Esophagus muscularis mucosa (tissue), 4 donors: Measurements from ENCODE around the gene MCF2L.

ENCODE experiments used
- CTCF ChIP-seq, 3 experiments: fragments of 200-600 bp in 2 of 3; fragments of 450-650 bp in 1 of 3; sonication (generic) in 2 of 3; IDR thresholded peaks; one replicate each; pipeline ENCODE4 v1.5.1; 2017 to 2019; ENCODE audit warnings: antibody characterized with exemption in 3 of 3, mild to moderate bottlenecking in 2 of 3, moderate library complexity in 1 of 3
- EP300 ChIP-seq: sonication (generic); formaldehyde crosslinking; IDR thresholded peaks from one replicate; pipeline ENCODE4 v1.6.1; 2017; ENCODE audit warnings: antibody characterized with exemption
- POLR2A ChIP-seq: fragments of 450-650 bp; IDR thresholded peaks from one replicate; pipeline ENCODE4 v1.6.1; 2017; ENCODE audit warnings: antibody characterized with exemption, moderate library complexity, mild to moderate bottlenecking, low read depth
- POLR2AphosphoS5 ChIP-seq, 2 donors: sonication (generic); formaldehyde crosslinking; IDR thresholded peaks; one replicate each; pipeline ENCODE4 v1.6.1; 2017; ENCODE audit warnings: antibody characterized with exemption in 2 of 2

- TF ChIP-seq POLR2AphosphoS5 (IDR thresholded peaks at IDR 0.05) (no peak), POLR2A (no peak), CTCF (IDR thresholded peaks at IDR 0.05) (no peak), EP300 (no peak)
Measured at GRCh38 chr13:113059891-113060290, 90.9 kb downstream of the MCF2L start.
